ENCODE measurements around the gene AKAP13.

AKAP13 gene

DNA sequence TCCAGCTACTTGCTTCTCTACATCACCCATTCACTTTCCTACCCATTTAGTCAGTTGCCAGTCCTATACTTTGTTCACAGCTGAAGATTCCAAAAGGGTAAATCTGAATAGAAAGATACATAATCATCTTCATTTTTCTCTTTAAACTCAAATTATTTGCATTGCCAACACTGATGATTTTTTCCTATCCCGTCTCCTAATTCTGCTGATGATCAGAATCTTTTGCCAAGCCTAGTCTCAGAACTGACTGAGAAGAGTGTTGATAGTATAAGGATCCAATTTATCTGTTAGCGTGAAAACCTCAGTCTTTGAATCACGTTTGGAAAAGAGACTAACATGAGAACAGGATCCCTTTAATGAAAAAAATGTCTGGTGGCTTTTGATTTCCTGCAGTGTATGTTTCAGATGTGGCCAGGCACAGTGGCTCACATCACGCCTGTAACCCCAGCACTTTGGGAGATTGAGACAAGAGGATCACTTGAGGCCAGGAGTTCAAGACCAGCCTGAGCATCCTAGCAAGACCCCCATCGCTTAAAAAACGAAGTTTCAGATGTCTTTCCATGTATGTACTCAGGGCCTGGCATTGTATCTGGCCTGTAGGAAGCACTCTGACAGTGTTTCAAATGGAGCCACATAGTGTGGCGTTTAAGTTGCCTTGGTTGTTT lies 244.9 kb downstream of the AKAP13 start:
- peak; percentile 39 for ATAC-seq
- Mint-ChIP-seq H3K27me3 (no peaks in the 10 kb centered on the region), H3K4me3 (peak overlapping the region; percentile 22 to 62), H3K9me3 (no peaks in the 10 kb centered on the region), H3K27ac (peak overlapping the region; percentile 10 to 64), H3K4me1 (peaks cover 49% of the 10 kb centered on the region)
- no peak for DNase-seq

DNA sequence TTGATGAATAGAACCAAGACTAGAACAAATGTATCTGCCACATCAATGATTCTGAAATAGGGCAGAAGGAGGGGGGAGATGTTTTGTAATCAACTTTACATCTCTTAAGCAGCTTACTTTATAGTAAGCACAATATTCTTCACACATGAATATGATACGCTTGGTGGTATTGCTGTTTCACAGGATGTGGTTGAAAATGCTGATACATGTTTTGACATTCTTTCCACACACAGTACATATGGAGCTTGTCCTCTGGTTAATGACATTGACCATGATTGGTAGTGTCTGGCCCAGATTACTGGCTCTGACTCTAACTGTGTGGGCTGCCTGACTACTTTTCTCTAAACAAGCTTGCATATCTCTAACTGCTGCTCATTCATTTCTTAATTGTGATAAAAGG lies 245.5 kb downstream of the AKAP13 start:
- DNase-seq = peak; percentile 17 to 46
- H3K4me1 Mint-ChIP-seq = peaks cover 49% of the 10 kb centered on the region
- H3K4me3 Mint-ChIP-seq = peak overlapping the region; percentile 22 to 62
- no peaks in the 10 kb centered on the region for H3K9me3 Mint-ChIP-seq
- peak overlapping the region; percentile 10 to 64 for H3K27ac Mint-ChIP-seq
- H3K27me3 Mint-ChIP-seq = no peaks in the 10 kb centered on the region
- ATAC-seq = peak; percentile 98

DNA sequence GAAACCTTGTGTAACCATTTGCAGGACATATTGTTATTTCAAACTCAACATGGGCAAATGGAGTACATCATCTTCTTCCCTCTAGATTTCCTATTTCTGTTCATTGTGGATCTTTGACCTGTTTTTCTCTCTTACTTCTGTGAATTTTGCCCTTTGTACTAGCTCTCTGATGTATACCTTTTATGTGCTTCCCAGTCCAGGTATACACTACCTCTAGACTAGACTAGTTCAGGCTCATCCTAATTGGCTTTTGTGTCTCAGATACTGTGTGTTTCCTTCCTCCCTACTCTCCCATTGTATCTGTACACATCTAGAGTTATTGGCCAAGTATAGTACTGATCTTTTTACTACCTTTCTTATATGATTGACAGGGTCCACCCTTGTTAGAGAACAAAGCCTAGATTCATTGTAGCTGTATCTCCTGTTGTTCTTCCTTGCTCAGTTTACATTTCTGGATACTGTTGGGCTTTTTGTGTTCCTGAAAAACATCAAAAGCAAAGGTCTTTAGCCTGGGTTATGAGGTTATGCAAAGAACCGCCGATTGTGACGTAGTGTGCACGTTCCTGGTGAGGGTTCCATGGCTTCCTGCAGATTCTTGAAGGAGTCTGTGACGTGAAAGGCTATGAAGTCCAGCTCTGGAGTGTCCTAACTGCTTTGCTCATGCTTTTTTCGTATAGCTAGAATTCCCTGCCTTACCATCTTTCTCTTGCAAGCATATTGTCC lies 247.0 kb downstream of the AKAP13 start:
- no peak overlapping the region for H3K4me3 Mint-ChIP-seq
- DNase-seq (no peak), ATAC-seq (no peak)
- no peaks in the 10 kb centered on the region for H3K27me3 Mint-ChIP-seq
- H3K9me3 Mint-ChIP-seq = no peaks in the 10 kb centered on the region
- H3K27ac Mint-ChIP-seq = no peak overlapping the region
- peaks cover 43% of the 10 kb centered on the region for H3K4me1 Mint-ChIP-seq

DNA sequence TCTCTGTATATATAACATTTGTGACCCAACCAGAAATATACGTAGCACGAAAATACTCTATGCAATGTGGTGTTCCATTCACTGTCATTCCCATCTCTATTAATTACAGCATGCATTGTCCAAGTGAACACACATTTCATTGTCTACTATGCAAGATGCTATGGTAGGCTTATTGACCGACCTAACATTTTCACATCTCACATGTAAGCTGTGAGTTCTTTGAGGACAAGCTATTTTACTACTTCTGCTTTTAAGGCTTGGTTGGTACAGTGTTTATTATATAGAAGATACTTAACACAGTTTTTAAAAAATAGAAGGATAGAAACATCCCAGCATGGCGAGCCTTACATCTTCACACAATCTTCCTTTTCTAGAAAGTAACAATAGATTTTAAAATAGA lies 249.9 kb downstream of the AKAP13 start:
- no peak overlapping the region for H3K27ac Mint-ChIP-seq
- no peak overlapping the region for H3K4me3 Mint-ChIP-seq
- H3K4me1 Mint-ChIP-seq = peaks cover 30% of the 10 kb centered on the region
- no peaks in the 10 kb centered on the region for H3K27me3 Mint-ChIP-seq
- ATAC-seq (no peak), DNase-seq (no peak)
- no peaks in the 10 kb centered on the region for H3K9me3 Mint-ChIP-seq

DNA sequence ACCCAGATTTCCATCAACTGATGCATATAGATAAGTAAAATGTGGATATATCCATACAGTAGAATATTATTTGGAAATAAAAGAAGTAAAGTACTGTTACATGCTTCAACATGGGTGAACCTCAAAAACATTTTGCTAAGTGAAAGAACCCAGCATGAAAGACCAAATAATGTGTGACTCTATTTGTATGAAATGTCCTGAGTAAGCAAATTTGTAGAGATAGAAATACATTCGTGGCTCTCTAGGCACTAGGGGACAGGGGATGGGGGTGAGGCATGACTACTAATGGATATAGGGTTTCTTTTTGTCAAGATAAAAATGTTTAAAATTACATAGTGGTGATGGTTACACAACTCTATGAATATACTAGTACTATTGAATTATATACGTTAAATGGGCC lies 250.6 kb downstream of the AKAP13 start:
- Mint-ChIP-seq H3K9me3 (no peaks in the 10 kb centered on the region), H3K27ac (no peak overlapping the region), H3K27me3 (no peaks in the 10 kb centered on the region), H3K4me1 (peaks cover 23% of the 10 kb centered on the region), H3K4me3 (no peak overlapping the region)
- no peak for DNase-seq
- ATAC-seq = no peak

DNA sequence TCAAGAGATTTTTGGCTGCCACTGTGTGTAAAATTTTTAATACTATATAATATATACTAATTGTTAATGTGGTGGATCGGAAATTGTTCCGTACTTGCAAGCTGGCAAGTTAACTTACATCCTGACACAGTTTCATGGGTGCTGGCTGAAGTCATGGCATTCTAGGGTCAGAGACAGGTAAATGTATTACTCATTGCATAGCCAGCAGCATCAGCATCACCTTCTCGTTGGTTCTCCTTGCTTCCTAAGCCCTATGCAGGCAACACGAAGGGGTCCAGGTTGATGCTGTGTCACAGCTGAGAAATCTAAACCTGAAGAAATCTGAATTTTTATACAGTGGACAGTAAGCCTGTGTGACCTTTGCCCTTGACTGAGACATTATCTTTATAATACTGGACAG lies 251.6 kb downstream of the AKAP13 start:
- ATAC-seq (no peak), DNase-seq (no peak)
- no peaks in the 10 kb centered on the region for H3K27me3 Mint-ChIP-seq
- H3K4me3 Mint-ChIP-seq = no peak overlapping the region
- peaks cover 25% of the 10 kb centered on the region for H3K4me1 Mint-ChIP-seq
- H3K27ac Mint-ChIP-seq = no peak overlapping the region
- no peaks in the 10 kb centered on the region for H3K9me3 Mint-ChIP-seq

DNA sequence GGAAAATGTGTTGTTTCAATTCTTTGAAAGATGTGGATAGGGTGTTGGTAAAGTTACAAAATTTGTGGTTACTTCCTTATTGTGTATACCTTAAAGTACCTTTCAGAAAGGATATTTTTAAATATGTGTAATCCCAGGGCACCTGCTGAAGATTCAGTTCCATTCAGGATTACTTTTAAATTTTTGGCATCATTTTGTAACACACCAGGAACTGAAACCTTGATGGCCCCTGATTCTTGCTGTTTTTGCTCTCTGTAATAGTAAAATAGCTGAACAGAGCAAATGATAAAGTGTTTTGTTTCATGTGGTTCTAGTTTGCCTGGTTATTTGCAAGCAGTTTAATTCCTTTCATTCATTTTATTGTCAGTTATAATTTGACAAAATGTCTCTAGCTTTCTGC lies 253.5 kb downstream of the AKAP13 start:
- ATAC-seq (no peak), DNase-seq (no peak)
- no peak overlapping the region for H3K4me3 Mint-ChIP-seq
- no peak overlapping the region for H3K27ac Mint-ChIP-seq
- no peaks in the 10 kb centered on the region for H3K27me3 Mint-ChIP-seq
- H3K4me1 Mint-ChIP-seq = peaks cover 26% of the 10 kb centered on the region
- H3K9me3 Mint-ChIP-seq = no peaks in the 10 kb centered on the region

DNA sequence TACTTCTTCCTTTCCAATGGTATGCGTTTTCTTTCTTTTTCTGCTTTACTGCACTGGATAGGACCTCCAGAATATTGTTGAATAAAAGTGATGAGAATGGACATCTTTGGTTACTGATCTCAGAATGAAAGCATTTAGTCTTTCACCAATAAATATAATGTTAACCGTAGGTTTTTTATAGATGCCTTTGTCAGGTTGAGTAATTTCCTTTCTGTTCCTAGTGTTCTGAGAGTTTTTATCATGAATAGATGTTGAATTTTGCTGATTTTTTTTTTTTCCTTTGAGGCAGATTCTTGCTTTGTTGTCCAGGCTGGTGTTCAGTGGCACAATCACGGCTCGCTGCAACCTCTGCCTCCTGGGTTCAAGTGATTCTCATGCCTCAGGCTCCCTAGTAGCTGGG lies 255.9 kb downstream of the AKAP13 start:
- no peak for ATAC-seq
- peaks cover 29% of the 10 kb centered on the region for H3K4me1 Mint-ChIP-seq

DNA sequence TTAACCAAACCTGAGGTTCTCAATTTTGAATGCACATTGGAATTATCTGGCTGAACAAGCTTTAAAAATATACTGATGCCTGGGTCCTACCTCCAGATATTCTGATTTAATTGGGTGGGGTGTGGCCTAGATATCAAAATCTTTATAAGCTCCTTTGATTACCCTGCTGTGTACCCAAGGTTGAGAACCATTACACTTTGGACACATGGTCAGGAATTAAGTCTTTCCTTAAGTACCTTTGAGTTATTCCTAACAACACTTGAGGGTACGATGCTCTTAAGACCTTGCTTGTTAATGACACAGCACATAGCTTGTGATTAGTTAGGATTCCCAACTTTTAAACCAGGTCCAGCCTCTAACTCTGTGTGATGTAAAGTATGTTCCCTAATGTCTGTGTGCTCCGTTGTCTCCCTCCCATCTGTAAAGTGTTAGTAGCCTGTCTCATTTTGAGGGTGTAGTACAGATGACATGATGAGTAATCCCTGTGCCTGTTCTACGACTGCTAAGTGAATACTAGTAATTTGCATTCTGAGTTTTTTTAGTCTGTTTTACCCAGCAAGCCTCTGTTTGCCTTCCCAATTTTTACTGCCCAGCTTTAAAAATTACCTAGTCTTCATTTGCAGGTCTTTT lies 259.5 kb downstream of the AKAP13 start:
- DNase-seq = no peak
- H3K9me3 Mint-ChIP-seq = no peaks in the 10 kb centered on the region
- H3K27ac Mint-ChIP-seq = peak overlapping the region in 1 of 2 donors; percentile 27
- H3K4me3 Mint-ChIP-seq = no peak overlapping the region
- H3K4me1 Mint-ChIP-seq = peaks cover 36% of the 10 kb centered on the region
- H3K27me3 Mint-ChIP-seq = no peaks in the 10 kb centered on the region
- ATAC-seq = peak; percentile 56

More for the DNA sequence above, 255.9 kb downstream of the AKAP13 start:
- no peaks in the 10 kb centered on the region for H3K9me3 Mint-ChIP-seq
- H3K27me3 Mint-ChIP-seq = no peaks in the 10 kb centered on the region
- H3K27ac Mint-ChIP-seq = no peak overlapping the region
- DNase-seq = no peak
- peak overlapping the region in 1 of 2 donors; percentile 24 for H3K4me3 Mint-ChIP-seq

DNA sequence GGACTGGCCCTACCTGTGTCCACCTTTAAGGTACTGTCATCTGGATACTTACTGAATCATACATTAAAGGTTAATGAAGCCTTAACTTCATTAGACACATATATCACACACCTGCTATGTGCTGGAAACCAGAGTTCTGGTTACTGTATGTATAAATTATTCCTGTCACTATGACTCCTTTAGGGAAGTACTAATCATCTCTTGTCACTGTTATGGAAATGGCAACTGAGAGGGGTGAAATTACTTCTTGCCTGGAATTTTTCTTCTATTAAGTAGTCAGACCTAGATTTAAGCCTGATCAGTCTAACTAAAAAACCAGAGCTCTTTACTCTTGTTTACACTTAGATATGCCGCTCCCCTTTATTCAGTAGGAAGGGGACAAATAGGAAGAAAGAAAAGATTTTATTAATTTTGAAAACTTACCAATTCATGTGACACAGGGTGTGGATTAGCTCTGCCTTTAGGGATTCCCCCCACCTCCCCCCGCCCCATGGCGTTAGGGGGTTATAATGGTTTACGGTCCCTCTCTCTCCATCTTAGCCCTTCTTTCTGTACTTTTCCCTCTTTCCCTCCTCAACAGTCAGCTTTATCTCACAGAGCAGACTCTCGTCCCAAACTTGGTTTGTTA lies 261.8 kb downstream of the AKAP13 start:
- DNase-seq (no peak), ATAC-seq (no peak)
- Mint-ChIP-seq H3K27me3 (no peaks in the 10 kb centered on the region), H3K27ac (no peak overlapping the region), H3K4me3 (no peak overlapping the region), H3K4me1 (peaks cover 49% of the 10 kb centered on the region), H3K9me3 (no peaks in the 10 kb centered on the region)

DNA sequence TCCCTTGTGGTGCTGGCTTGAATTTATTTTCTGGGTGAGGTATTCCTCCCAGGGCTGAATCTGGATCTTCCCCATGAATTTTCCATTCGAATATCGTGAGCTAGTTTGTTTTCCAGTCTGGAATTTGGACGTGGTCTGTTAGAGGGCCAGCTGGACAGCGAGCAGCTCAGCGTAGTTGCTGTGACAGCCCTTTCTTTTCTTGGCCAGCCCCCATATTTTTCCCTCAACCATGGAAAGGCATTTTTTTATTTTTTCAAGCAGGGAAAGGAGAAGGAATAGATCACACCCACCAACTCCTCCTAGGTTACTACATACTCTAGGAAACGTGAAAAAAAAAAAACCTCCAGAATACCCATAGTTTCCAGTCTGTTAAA lies 262.3 kb downstream of the AKAP13 start:
- Mint-ChIP-seq H3K9me3 (no peaks in the 10 kb centered on the region), H3K4me3 (no peak overlapping the region), H3K27ac (no peak overlapping the region), H3K27me3 (no peaks in the 10 kb centered on the region), H3K4me1 (peaks cover 48% of the 10 kb centered on the region)
- ATAC-seq (no peak), DNase-seq (no peak)

DNA sequence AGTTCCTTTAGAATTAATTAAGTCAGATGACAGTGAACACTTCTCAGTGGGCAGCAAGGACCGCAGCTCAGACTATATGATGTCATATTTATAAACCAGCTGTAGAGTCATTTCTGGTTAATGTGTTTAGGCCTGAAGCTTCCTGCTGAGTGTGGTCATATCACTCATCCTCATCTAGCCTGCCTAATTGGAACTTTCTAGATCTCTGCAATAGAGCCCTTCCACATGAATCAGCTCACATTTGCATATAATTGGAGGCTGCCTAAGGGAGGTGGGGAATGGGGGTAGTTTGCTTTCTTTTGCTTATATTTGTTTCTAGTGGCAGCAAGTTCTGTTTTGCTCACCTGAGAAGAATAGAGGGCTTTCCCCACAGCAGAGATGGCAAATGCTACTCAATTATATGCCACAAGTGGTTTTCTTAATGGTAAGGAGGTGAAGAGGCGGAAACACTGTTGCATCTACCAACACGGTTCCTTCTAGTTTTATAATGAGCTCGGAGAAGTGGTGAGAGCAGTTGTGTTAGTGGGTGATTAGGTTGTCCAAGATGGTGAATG lies 266.2 kb downstream of the AKAP13 start:
- ATAC-seq = peak; percentile 97

DNA sequence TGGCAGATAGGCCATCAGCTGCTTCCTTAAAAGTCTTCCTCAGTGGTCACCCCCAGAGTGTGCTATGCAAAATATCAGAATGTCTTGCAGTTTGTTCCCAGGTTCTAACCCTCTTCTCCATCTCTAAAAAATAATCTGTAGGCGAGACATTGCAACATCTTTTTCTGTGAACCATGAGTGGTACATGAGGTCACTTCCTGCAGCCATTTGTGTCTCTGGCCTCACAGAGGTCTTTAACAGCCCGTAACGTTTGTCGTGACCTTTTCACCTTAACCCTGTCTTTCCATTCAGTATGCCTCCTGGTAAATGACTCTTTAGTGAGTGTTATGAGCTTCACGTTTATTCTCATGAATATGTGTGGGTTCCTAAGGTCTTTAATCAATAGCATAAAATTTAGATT lies 269.0 kb downstream of the AKAP13 start:
- no peaks in the 10 kb centered on the region for H3K27me3 Mint-ChIP-seq
- peak overlapping the region; percentile 95 to 96 for H3K27ac Mint-ChIP-seq
- peak; percentile 53 for ATAC-seq
- H3K9me3 Mint-ChIP-seq = no peaks in the 10 kb centered on the region
- H3K4me1 Mint-ChIP-seq = peaks cover 42% of the 10 kb centered on the region
- peak in 1 of 2 donors; percentile 29 for DNase-seq
- peak overlapping the region; percentile 36 to 42 for H3K4me3 Mint-ChIP-seq

More for the DNA sequence above, 266.2 kb downstream of the AKAP13 start:
- Mint-ChIP-seq H3K27me3 (no peaks in the 10 kb centered on the region), H3K4me3 (peak overlapping the region in 1 of 2 donors; percentile 39), H3K9me3 (no peaks in the 10 kb centered on the region), H3K27ac (peak overlapping the region; percentile 8 to 79), H3K4me1 (peaks cover 56% of the 10 kb centered on the region)
- peak in 1 of 2 donors; percentile 57 for DNase-seq

DNA sequence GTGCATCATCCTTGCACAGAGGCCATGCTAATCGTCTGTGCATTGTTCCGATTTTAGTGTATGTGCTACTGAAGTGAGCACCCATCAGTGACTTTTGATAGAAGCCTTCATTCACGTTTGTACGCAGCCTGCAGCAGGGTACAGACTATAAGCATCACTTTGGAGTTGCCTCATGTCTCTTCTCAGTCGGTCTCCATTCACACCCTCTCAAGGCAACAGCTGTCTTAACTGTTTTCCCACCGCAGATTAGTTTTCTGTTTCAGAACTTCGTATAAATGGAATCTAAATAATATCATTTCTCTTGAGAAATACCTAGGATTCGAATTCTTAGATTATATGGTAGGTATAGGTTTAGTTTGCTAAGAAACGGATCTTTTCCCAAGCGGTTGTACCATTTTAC lies 271.1 kb downstream of the AKAP13 start:
- Mint-ChIP-seq H3K4me3 (no peak overlapping the region), H3K4me1 (peaks cover 22% of the 10 kb centered on the region), H3K27ac (no peak overlapping the region), H3K9me3 (no peaks in the 10 kb centered on the region), H3K27me3 (no peaks in the 10 kb centered on the region)
- DNase-seq (no peak), ATAC-seq (no peak)

DNA sequence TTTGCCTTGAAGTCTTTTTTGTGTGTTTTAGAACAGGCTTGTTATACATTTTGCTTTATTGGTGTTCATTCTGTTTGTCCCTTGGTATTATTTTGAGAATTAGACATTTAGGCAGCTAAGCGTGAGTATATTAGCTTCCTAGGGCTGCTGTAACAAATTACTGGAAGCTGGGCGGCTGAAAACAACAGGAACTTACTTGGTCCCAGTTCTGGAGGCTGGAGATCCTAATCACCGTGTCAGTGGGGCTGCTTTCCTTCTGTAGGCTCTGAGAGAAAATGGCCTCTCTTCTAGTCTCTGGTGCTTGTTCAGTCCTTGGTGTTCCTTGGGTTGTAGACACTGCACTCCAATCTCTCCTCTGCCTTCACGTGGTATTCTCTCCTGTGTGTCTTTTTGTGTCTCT lies 272.1 kb downstream of the AKAP13 start:
- Mint-ChIP-seq H3K27me3 (no peaks in the 10 kb centered on the region), H3K4me3 (no peak overlapping the region), H3K27ac (no peak overlapping the region), H3K4me1 (peaks cover 15% of the 10 kb centered on the region), H3K9me3 (no peaks in the 10 kb centered on the region)
- ATAC-seq (no peak), DNase-seq (no peak)
